MCF 10A (cell line): ENCODE results near the gene CEP128. TPM values are rescaled to one million over a fixed set of nuclear protein-coding genes. Genes with fewer than 3 reads are reported as not detected.

Source experiments
- BruUV-seq: library from RNA; stranded (reverse); fragments of 400-500 nt; replicated peaks from 2 replicates; lab custom pipeline; 2021; lab: Mats Ljungman, UMichigan
- CTCF ChIA-PET: fragments of 300-600 bp; sonication (Branson Sonifier 250); formaldehyde crosslinking; extraction: SDS; loops from one replicate; lab custom pipeline; 2021; ENCODE audit warnings: antibody characterized with exemption, inconsistent platforms; lab: Yijun Ruan, JAX
- POLR2A ChIA-PET: fragments of 300-600, 350-650 bp; sonication (Branson Sonifier 250); formaldehyde crosslinking; extraction: SDS; loops from one replicate; lab custom pipeline; 2020; ENCODE audit warnings: antibody characterized with exemption, inconsistent platforms; lab: Yijun Ruan, JAX
- DNase-seq: peaks from one replicate; pipeline ENCODE4 v3.0.0-alpha.2; 2018; ENCODE audit not compliant: unreplicated experiment
- H3K27ac Mint-ChIP-seq: one replicate; pipeline ENCODE4 v1.8.0; 2022; ENCODE audit warnings: mild to moderate bottlenecking, low read depth, mixed read lengths; ENCODE audit not compliant: unreplicated experiment
- H3K27me3 Mint-ChIP-seq: one replicate; pipeline ENCODE4 v1.8.0; 2022; ENCODE audit warnings: mixed read lengths; ENCODE audit not compliant: insufficient read depth, unreplicated experiment
- H3K36me3 Mint-ChIP-seq: one replicate; pipeline ENCODE4 v1.8.0; 2022; ENCODE audit warnings: mild to moderate bottlenecking, moderate library complexity, mixed read lengths; ENCODE audit not compliant: insufficient read depth, unreplicated experiment
- H3K4me1 Mint-ChIP-seq: one replicate; pipeline ENCODE4 v1.8.0; 2022; ENCODE audit warnings: mixed read lengths; ENCODE audit not compliant: insufficient read depth, unreplicated experiment
- H3K4me3 Mint-ChIP-seq: one replicate; pipeline ENCODE4 v1.8.0; 2022; ENCODE audit warnings: mild to moderate bottlenecking, moderate library complexity, mixed read lengths; ENCODE audit not compliant: unreplicated experiment
- H3K9me3 Mint-ChIP-seq: one replicate; pipeline ENCODE4 v1.8.0; 2022; ENCODE audit warnings: mixed read lengths; ENCODE audit not compliant: unreplicated experiment
- CTCF ChIP-seq: fragments of 200-600 bp; IDR thresholded peaks from one replicate; pipeline ENCODE4 v1.8.0; 2022; ENCODE audit warnings: antibody characterized with exemption, mild to moderate bottlenecking; ENCODE audit not compliant: unreplicated experiment
- intact Hi-C: fragments of 100-400 bp; cut with micrococcal nuclease; formaldehyde crosslinking; loops from 2 replicates; pipeline ENCODE4 v1.14.1; 2022
- total RNA-seq: library from RNA; stranded (reverse); gene quantifications from 2 replicates; pipeline ENCODE4 v1.2.3, GENCODE V29; 2022

Gene CEP128
- total RNA-seq, 1 experiment from 2014 or later: 12.5 TPM

GRCh38 chr14:80839743-80840142 is 101.8 kb downstream of the CEP128 start:
- H3K27ac Mint-ChIP-seq: no peak overlapping the region

DNA sequence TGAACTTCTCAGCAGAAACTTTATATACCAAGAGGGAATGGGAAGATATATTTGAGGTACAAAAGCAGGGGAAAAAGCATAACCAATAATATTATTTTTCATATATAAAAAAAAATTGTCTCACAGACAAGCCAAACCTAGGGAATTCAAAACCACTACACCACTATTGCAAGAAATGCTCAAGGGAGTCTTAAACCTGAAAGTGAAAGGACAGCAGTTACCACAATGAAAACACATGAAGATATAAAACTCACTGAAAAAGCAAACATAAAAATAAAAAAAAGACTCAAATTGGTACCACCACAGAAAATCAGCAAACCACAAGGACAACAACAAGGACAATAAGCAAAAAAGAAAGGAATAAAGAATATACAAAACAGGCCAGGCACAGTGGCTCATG is 131.9 kb downstream of the CEP128 start:
- TF ChIP-seq CTCF: no peak
- Mint-ChIP-seq H3K27me3 (no peaks in the 10 kb centered on the region), H3K9me3 (peaks cover 10% of the 10 kb centered on the region), H3K4me3 (no peak overlapping the region), H3K27ac (no peak overlapping the region), H3K36me3 (no peaks in the 10 kb centered on the region), H3K4me1 (no peaks in the 10 kb centered on the region)
- BruUV-seq: no TSS peak
- DNase-seq: no peak
- ChIA-PET POLR2A (no interaction called here), CTCF (no interaction called here)
- intact Hi-C loops: no loop called here

More at GRCh38 chr14:80839743-80840142, 101.8 kb downstream of the CEP128 start:
- Mint-ChIP-seq H3K27me3 (no peaks in the 10 kb centered on the region), H3K9me3 (no peaks in the 10 kb centered on the region), H3K36me3 (no peaks in the 10 kb centered on the region), H3K4me1 (no peaks in the 10 kb centered on the region), H3K4me3 (no peak overlapping the region)
- intact Hi-C loops: loop anchor here (10.0 kb wide), 1 partner anchor 485 kb away; no protein-coding TSS in a partner anchor
- BruUV-seq: no TSS peak
- no peak for DNase-seq
- CTCF ChIA-PET: interaction anchor here (1.1 kb wide), 1 partner anchor 784 kb away, joined by 5 read pairs; no protein-coding TSS in a partner anchor
- no peak for TF ChIP-seq CTCF
- POLR2A ChIA-PET: no interaction called here

DNA sequence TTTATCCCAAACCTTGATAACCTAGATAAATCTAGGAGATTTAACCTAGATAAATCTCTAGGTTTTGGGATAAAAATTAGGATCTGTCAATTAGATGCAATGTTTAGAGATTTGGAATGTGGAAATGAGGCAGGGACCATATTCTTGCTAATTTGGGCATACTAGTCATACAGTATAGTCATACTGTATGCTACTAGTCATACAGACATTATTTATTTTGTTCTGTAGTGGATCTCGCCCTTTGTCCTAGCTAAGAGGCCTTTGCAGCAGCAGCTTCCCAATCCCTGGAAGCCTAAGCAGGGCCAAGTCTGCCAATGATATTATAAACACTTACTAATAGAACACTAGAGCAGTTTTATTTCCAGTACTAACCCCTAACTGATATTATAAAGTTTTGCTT is 136.4 kb downstream of the CEP128 start:
- no peak overlapping the region for H3K27ac Mint-ChIP-seq
- BruUV-seq: no TSS peak
- DNase-seq: no peak
- intact Hi-C loops: no loop called here
- H3K36me3 Mint-ChIP-seq: peaks cover under 1% of the 10 kb centered on the region
- H3K4me3 Mint-ChIP-seq: no peak overlapping the region
- H3K4me1 Mint-ChIP-seq: no peaks in the 10 kb centered on the region
- H3K9me3 Mint-ChIP-seq: peaks cover 1% of the 10 kb centered on the region
- CTCF ChIA-PET: no interaction called here
- POLR2A ChIA-PET: no interaction called here
- H3K27me3 Mint-ChIP-seq: no peaks in the 10 kb centered on the region
- no peak for TF ChIP-seq CTCF

DNA sequence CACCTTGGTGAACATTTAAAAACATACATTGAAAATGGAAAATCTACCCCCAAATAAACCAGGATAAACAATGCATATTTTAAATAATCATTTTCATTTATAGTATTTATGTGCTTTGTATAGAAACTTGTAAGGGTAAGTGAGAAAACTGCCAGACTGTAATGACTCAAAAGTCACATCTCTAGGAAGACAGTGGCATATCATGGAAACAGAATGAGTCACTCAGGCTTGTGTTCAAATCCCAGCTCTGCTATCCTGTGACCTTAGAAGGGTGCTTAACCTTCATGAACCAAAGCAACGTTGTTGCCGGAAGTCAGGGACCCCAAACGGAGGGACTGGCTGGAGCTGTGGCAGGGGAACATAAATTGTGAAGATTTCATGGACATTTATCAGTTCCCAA is 142.7 kb downstream of the CEP128 start:
- BruUV-seq: no TSS peak
- Mint-ChIP-seq H3K4me3 (no peak overlapping the region), H3K27ac (no peak overlapping the region), H3K9me3 (peaks cover 5% of the 10 kb centered on the region), H3K4me1 (no peaks in the 10 kb centered on the region), H3K36me3 (peaks cover 6% of the 10 kb centered on the region), H3K27me3 (no peaks in the 10 kb centered on the region)
- DNase-seq: no peak
- ChIA-PET CTCF (interaction anchor here (0.7 to 1.0 kb wide), 3 partner anchors 18 to 742 kb away, joined by 3 read pairs; no protein-coding TSS in a partner anchor), POLR2A (no interaction called here)
- no peak for TF ChIP-seq CTCF
- intact Hi-C loops: no loop called here
